ENCODE results near the gene UGGT1. TPM values are rescaled to one million over a fixed set of nuclear protein-coding genes. Genes with fewer than 3 reads are reported as not detected.

The UGGT1 gene
- total and polyA plus RNA-seq, 9 of the 15 experiments (the other 6 are each of a cell fraction or from before 2014, with no cell fraction given): 5.1 to 56.4 (median 37.9) TPM

GRCh38 chr2:128215897-128216642, 125.1 kb downstream of the UGGT1 start:
- Histone ChIP-seq H3K9me1 (ENCODE audit: control insufficient read depth, insufficient read depth, low read length) (no peaks in the 10 kb centered on the region), H3K9me3 (replicated peaks; ENCODE audit: control insufficient read depth, insufficient read depth, low read depth, low read length) (no peaks in the 10 kb centered on the region), H3K79me2 (ENCODE audit: control insufficient read depth, insufficient read depth, low read length) (no peaks in the 10 kb centered on the region), H2AFZ (ENCODE audit: low read depth, low read length) (no peak overlapping the region), H3K9ac (ENCODE audit: insufficient read depth in 1 of 2, low read depth in 2 of 2, low read length in 2 of 2) (no peak overlapping the region), H3K4me1 (replicated peaks in 1 of 2; ENCODE audit: control insufficient read depth in 2 of 2, insufficient read depth in 2 of 2, low read length in 2 of 2) (no peaks in the 10 kb centered on the region; a peak in 1 of 5 replicates), H3K36me3 (ENCODE audit: control insufficient read depth, insufficient read depth, low read length) (no peaks in the 10 kb centered on the region), H3K27me3 (ENCODE audit: control insufficient read depth in 2 of 2, insufficient read depth in 2 of 2, low read length in 2 of 2) (peaks cover 28 to 57% of the 10 kb centered on the region in 2 experiments), H3K4me3 (no peak overlapping the region), H4K20me1 (replicated peaks; ENCODE audit: control insufficient read depth, insufficient read depth, low read length) (no peaks in the 10 kb centered on the region), H3K4me2 (ENCODE audit: insufficient read depth, low read length) (no peak overlapping the region), H3K27ac (ENCODE audit: extremely low read depth, low read depth, low read length) (no peak overlapping the region)
- DNase-seq (ENCODE audit: extremely low read depth in 1 of 4, low spot score in 3 of 4) (no peak), FAIRE-seq (no peak), ATAC-seq (peak; percentile 36; the same call in 1 of the 3 replicates)
- WGBS (ENCODE audit: insufficient coverage, low coverage, missing lambda C conversion rate): 16% methylated on average over 10 of the region's 10 CpGs
- in situ Hi-C loops (cut with MboI) (no loop called here), intact Hi-C loops (cut with micrococcal nuclease) (no loop called here)
- ChIA-PET POLR2A (no interaction called here), CTCF (ENCODE audit: low intra/inter-chr PET ratio) (no interaction called here)
- BruUV-seq (replicated peaks): no TSS peak
- TF ChIP-seq C11orf30 (IDR thresholded peaks at IDR 0.05; ENCODE audit: low read depth) (no peak), ZFP36 (IDR thresholded peaks at IDR 0.05; ENCODE audit: low read depth, low read length, partially characterized antibody) (no peak), RBM25 (IDR thresholded peaks at IDR 0.05; ENCODE audit: low read depth, low read length, severe bottlenecking) (peak; percentile 7), ZNF277 (CRISPR knock-in tag; IDR thresholded peaks at IDR 0.05; ENCODE audit: borderline replicate concordance) (no peak), ZBTB43 (CRISPR knock-in tag; IDR thresholded peaks at IDR 0.05) (no peak), ZNF316 (IDR thresholded peaks at IDR 0.05) (peak; percentile 62), ZNF785 (CRISPR knock-in tag; IDR thresholded peaks at IDR 0.05) (no peak), ZNF212 (CRISPR knock-in tag; IDR thresholded peaks at IDR 0.05) (no peak), HES1 (IDR thresholded peaks at IDR 0.05; ENCODE audit: low read depth) (no peak), ARID3A (IDR thresholded peaks at IDR 0.05; ENCODE audit: borderline replicate concordance, low read depth, low read length) (no peak), NR4A1 (CRISPR knock-in tag; IDR thresholded peaks at IDR 0.05) (no peak), NR4A1 (tag; IDR thresholded peaks at IDR 0.05) (no peak), TCF3 (CRISPR knock-in tag; IDR thresholded peaks at IDR 0.05) (no peak), PHB2 (IDR thresholded peaks at IDR 0.05; ENCODE audit: low read depth) (no peak), NEUROD1 (IDR thresholded peaks at IDR 0.05; ENCODE audit: borderline replicate concordance, low read depth, low read length, partially characterized antibody) (no peak), SOX6 (IDR thresholded peaks at IDR 0.05) (no peak), U2AF2 (optimal IDR thresholded peaks at IDR 0.05; ENCODE audit: low read depth, low read length) (no peak)
